OCI-LY3 (cell line): ENCODE results near the gene TICAM1.
"Not testable (repeated sequence)": the region's sequence is repeated elsewhere in the genome, so short reads cannot be mapped to it uniquely, and the experiment has no call there.

Experiments
- H2AFZ ChIP-seq: fragments of 200-600, 300-600 bp; shearing (Covaris generic); 2 replicates; pipeline ENCODE4 v1.6.0; 2014; ENCODE audit warnings: antibody characterized with exemption, low read depth, low read length
- H3K27ac ChIP-seq: fragments of 200-600, 300-600 bp; sonication (generic); 2 replicates; pipeline ENCODE4 v1.5.1; 2014; ENCODE audit warnings: mild to moderate bottlenecking, low read length, moderate library complexity, mixed read lengths
- H3K27me3 ChIP-seq: fragments of 200-600, 300-600 bp; sonication (generic); 2 replicates; pipeline ENCODE4 v1.6.1; 2014; ENCODE audit warnings: low read depth, low read length, mixed read lengths
- H3K36me3 ChIP-seq: fragments of 200-600, 300-600 bp; sonication (generic); replicated peaks from 2 replicates; pipeline ENCODE3; 2014; ENCODE audit warnings: low read depth, low read length, mixed read lengths
- H3K4me1 ChIP-seq: fragments of 300-600, 200-600 bp; sonication (generic); 2 replicates; pipeline ENCODE4 v1.6.1; 2014; ENCODE audit warnings: low read length, mixed read lengths
- H3K4me2 ChIP-seq: fragments of 200-600, 300-600 bp; sonication (generic); 2 replicates; pipeline ENCODE4 v1.6.1; 2014; ENCODE audit warnings: low read length, mixed read lengths
- H3K4me3 ChIP-seq: fragments of 300-600, 200-600 bp; sonication (generic); 2 replicates; pipeline ENCODE4 v1.5.1; 2014; ENCODE audit warnings: antibody characterized with exemption, mild to moderate bottlenecking, low read length, moderate library complexity
- H3K79me2 ChIP-seq: fragments of 300-600, 200-600 bp; shearing (Covaris generic); 2 replicates; pipeline ENCODE4 v1.6.1; 2014; ENCODE audit warnings: mild to moderate bottlenecking, low read length, mixed read lengths
- H3K9ac ChIP-seq: fragments of 300-600, 200-600 bp; shearing (Covaris generic); 2 replicates; pipeline ENCODE4 v1.6.0; 2014; ENCODE audit warnings: mild to moderate bottlenecking, low read length, moderate library complexity
- H3K9me3 ChIP-seq: fragments of 200-600, 300-600 bp; shearing (Covaris generic); 2 replicates; pipeline ENCODE4 v1.6.1; 2014; ENCODE audit warnings: low read length, mixed read lengths; ENCODE audit not compliant: insufficient read depth
- H4K20me1 ChIP-seq: fragments of 200-600, 300-600 bp; sonication (generic); 2 replicates; pipeline ENCODE4 v1.6.1; 2016; ENCODE audit warnings: low read length, mixed read lengths; ENCODE audit not compliant: insufficient read depth
- EZH2phosphoT487 ChIP-seq: fragments of 200-600 bp; shearing (Covaris generic); IDR thresholded peaks from 2 replicates; pipeline ENCODE4 v1.6.1; 2018; ENCODE audit warnings: antibody characterized with exemption, mixed run types, low read depth
- TF ChIP-seq, protein P1 (sequence below): fragments of 200-600, 300-600 bp; sonication (generic); IDR thresholded peaks from 2 replicates; pipeline ENCODE4 v1.5.1; 2014; ENCODE audit warnings: antibody characterized with exemption, low read length, low read depth

TICAM1 gene

DNA sequence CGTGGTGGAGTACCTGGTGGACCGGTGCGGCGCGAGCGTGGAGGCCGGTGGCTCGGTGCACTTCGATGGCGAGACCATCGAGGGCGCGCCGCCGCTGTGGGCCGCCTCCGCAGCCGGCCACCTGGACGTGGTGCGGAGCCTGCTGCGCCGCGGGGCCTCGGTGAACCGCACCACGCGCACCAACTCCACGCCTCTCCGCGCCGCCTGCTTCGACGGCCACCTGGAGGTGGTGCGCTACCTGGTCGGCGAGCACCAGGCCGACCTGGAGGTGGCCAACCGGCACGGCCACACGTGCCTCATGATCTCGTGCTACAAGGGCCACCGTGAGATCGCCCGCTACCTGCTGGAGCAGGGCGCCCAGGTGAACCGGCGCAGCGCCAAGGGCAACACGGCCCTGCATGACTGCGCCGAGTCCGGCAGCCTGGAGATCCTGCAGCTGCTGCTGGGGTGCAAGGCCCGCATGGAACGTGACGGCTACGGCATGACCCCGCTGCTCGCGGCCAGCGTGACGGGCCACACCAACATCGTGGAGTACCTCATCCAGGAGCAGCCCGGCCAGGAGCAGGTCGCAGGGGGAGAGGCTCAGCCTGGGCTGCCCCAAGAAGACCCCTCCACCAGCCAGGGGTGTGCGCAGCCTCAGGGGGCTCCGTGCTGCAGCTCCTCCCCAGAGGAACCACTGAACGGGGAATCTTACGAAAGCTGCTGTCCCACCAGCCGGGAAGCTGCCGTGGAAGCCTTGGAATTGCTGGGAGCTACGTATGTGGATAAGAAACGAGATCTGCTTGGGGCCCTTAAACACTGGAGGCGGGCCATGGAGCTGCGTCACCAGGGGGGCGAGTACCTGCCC lies 39.3 kb downstream of the TICAM1 start:
- H4K20me1 ChIP-seq, H3K9me3 ChIP-seq, H3K27me3 ChIP-seq, H3K4me1 ChIP-seq: not testable (repeated sequence)
- H3K36me3 ChIP-seq = peaks cover 28% of the 10 kb centered on the region
- H3K79me2 ChIP-seq = peaks cover 53% of the 10 kb centered on the region
- peak overlapping the region; percentile 85 for H3K9ac ChIP-seq
- peak overlapping the region; percentile 58; the same call in 1 of the 2 replicates for H2AFZ ChIP-seq
- H3K27ac ChIP-seq = peak overlapping the region; percentile 61
- peak overlapping the region; percentile 84 for H3K4me2 ChIP-seq
- peak overlapping the region; percentile 90 for H3K4me3 ChIP-seq

DNA sequence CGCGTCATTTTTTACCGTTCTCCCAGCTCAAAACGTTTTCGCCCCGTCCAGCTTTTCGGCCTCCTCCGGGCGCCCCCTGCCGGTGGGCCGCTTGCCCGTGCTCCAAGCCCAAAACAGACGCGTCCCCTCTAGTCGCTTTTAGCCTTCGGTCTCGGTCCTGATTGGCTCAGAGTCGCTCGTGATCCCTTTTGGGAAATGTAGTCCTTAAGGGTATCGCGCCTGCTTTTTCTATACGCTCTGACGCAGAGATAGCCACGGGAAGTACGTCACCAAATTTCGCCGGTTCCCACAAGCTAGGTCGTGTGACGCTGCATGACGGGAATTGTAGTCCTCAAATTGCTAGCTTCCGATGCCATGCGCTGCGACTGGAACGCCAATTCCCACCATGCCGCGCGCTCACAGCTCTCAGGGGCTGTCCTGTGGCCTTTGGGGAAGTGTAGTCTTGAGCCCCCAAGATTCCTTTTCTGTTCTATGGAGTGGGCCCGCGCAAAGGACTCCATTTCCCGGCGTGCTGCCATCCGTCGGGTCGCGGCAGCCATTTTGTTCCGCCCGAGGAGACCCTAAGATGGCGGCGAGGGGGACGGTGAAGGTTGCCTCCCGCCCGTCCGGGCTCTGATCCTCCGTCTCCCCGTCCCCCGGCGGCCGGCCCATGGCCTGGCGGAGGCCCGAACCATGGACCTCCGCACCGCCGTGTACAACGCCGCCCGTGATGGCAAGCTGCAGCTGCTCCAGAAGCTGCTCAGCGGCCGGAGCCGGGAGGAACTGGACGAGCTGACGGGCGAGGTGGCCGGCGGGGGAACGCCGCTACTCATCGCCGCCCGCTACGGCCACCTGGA lies 40.1 kb downstream of the TICAM1 start, which contains the start of gene FEM1A:
FEM1A (plus strand) TSS at position 552 of the 836 bp plus-strand sequence; CDS start at position 673, 121 bp downstream.
- H2AFZ ChIP-seq = peak within 1 kb of the TSS; percentile 58; the same call in 1 of the 2 replicates
- H3K27ac ChIP-seq = peak within 1 kb of the TSS; percentile 61

DNA sequence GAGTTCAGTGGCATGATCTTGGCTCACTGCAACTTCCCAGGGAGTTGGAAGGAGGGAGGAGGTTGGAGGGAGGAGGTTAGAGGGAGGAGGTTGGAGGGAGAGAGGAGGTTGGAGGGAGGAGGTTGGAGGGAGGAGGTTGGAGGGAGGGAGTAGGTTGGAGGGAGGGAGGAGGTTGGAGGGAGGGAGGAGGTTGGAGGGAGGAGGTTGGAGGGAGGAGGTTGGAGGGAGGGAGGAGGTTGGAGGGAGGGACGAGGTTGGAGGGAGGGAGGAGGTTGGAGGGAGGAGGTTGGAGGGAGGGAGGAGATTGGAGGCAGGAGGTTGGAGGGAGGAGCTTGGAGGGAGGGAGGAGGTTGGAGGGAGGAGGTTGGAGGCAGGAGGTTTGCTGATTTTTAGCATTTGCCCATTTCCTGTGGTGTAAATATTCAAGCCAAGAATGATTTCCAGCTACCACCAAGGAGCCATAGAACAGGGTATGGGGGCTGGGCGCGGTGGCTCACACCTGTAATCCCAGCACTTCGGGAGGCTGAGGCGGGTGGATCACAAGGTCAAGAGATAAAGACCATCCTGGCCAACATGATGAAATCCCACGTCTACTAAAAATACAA lies 45.0 kb downstream of the TICAM1 start:
- not testable (repeated sequence) for H3K27ac ChIP-seq, H3K9me3 ChIP-seq, H3K27me3 ChIP-seq, H3K79me2 ChIP-seq, H3K4me2 ChIP-seq, H3K36me3 ChIP-seq, H4K20me1 ChIP-seq, H3K4me1 ChIP-seq, H2AFZ ChIP-seq, H3K4me3 ChIP-seq, H3K9ac ChIP-seq

More for the DNA sequence above, 40.1 kb downstream of the TICAM1 start, which contains the start of gene FEM1A:
- Histone ChIP-seq H4K20me1 (no peaks in the 10 kb centered on the region), H3K79me2 (peaks cover 47% of the 10 kb centered on the region), H3K4me1 (peaks cover 7% of the 10 kb centered on the region), H3K9me3 (no peaks in the 10 kb centered on the region), H3K36me3 (peaks cover 22% of the 10 kb centered on the region), H3K9ac (peak within 1 kb of the TSS; percentile 85), H3K27me3 (no peaks in the 10 kb centered on the region), H3K4me3 (peak within 1 kb of the TSS; percentile 90), H3K4me2 (peak within 1 kb of the TSS; percentile 84)
- TF ChIP-seq, protein P1, sequence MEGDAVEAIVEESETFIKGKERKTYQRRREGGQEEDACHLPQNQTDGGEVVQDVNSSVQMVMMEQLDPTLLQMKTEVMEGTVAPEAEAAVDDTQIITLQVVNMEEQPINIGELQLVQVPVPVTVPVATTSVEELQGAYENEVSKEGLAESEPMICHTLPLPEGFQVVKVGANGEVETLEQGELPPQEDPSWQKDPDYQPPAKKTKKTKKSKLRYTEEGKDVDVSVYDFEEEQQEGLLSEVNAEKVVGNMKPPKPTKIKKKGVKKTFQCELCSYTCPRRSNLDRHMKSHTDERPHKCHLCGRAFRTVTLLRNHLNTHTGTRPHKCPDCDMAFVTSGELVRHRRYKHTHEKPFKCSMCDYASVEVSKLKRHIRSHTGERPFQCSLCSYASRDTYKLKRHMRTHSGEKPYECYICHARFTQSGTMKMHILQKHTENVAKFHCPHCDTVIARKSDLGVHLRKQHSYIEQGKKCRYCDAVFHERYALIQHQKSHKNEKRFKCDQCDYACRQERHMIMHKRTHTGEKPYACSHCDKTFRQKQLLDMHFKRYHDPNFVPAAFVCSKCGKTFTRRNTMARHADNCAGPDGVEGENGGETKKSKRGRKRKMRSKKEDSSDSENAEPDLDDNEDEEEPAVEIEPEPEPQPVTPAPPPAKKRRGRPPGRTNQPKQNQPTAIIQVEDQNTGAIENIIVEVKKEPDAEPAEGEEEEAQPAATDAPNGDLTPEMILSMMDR = peak; percentile 98
- no peak for TF ChIP-seq EZH2phosphoT487

DNA sequence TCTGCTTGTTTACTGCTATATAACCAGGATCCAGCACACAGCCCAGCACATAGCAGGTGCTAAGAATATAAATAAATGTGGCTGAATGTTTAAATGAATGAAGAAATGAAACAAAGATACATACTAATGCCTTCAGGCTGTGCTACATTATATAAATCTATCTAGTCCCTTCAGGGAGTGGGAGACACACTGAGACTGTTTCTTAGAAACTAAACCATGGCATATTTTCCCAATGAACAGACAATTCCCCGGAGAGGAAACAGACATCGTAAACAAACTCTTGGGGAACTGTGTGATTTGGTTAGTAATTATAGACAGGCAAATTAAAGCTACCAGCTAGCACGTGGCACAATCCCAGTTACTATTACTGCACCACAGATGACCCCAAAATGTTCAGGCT lies 49.7 kb downstream of the TICAM1 start:
- Histone ChIP-seq H3K4me1 (no peaks in the 10 kb centered on the region), H3K9me3 (no peaks in the 10 kb centered on the region), H3K79me2 (no peaks in the 10 kb centered on the region), H4K20me1 (no peaks in the 10 kb centered on the region), H3K36me3 (no peaks in the 10 kb centered on the region), H3K4me2 (no peak overlapping the region), H3K9ac (no peak overlapping the region), H2AFZ (no peak overlapping the region), H3K4me3 (no peak overlapping the region), H3K27ac (no peak overlapping the region), H3K27me3 (peaks cover 3% of the 10 kb centered on the region; the same call in 1 of the 2 replicates)
- TF ChIP-seq, protein P1 = no peak
- TF ChIP-seq EZH2phosphoT487 = no peak
